Activated CD8-positive, alpha-beta memory T cell treated with anti-CD3 and anti-CD28 coated beads for 24 hours (primary cell): ENCODE data around the gene TOB1.
"Not testable (repeated sequence)": the region's sequence is repeated elsewhere in the genome, so short reads cannot be mapped to it uniquely, and the experiment has no call there.

Experiments used
- DNase-seq: peaks from one replicate; pipeline ENCODE4 v3.0.0-alpha.2; 2020

Gene TOB1

GRCh38 chr17:50894513-50894912, 28.4 kb upstream of the TOB1 start:
- DNase-seq: not testable (repeated sequence)

GRCh38 chr17:50893183-50893993, 27.2 kb upstream of the TOB1 start:
- DNase-seq: no peak

GRCh38 chr17:50892101-50892776, 26.1 kb upstream of the TOB1 start:
- no peak for DNase-seq

GRCh38 chr17:50891577-50891989, 25.4 kb upstream of the TOB1 start:
- no peak for DNase-seq

GRCh38 chr17:50890675-50891516, 24.7 kb upstream of the TOB1 start:
- DNase-seq: no peak

- DNase-seq: no peak
Measured at GRCh38 chr17:50889528-50890118, 23.5 kb upstream of the TOB1 start.

- no peak for DNase-seq
Measured at GRCh38 chr17:50887705-50888245, 21.6 kb upstream of the TOB1 start.

- peak; percentile 49 for DNase-seq
Measured at GRCh38 chr17:50884439-50885311, 18.5 kb upstream of the TOB1 start.

GRCh38 chr17:50883850-50884438, 17.8 kb upstream of the TOB1 start:
- DNase-seq: no peak

- no peak for DNase-seq
Measured at GRCh38 chr17:50882851-50883250, 16.7 kb upstream of the TOB1 start.

- DNase-seq: no peak
Measured at GRCh38 chr17:50881182-50881581, 15.0 kb upstream of the TOB1 start.

- no peak for DNase-seq
Measured at GRCh38 chr17:50879086-50879485, 12.9 kb upstream of the TOB1 start.

- no peak for DNase-seq
Measured at GRCh38 chr17:50877838-50878237, 11.7 kb upstream of the TOB1 start.

GRCh38 chr17:50877042-50877441, 10.9 kb upstream of the TOB1 start:
- not testable (repeated sequence) for DNase-seq

- no peak for DNase-seq
Measured at GRCh38 chr17:50875074-50875473, 8.9 kb upstream of the TOB1 start.

- no peak for DNase-seq
Measured at GRCh38 chr17:50872710-50873424, 6.7 kb upstream of the TOB1 start.

- no peak for DNase-seq
Measured at GRCh38 chr17:50871898-50872297, 5.7 kb upstream of the TOB1 start.

- no peak for DNase-seq
Measured at GRCh38 chr17:50871364-50871763, 5.2 kb upstream of the TOB1 start.

GRCh38 chr17:50868602-50869001, 2.4 kb upstream of the TOB1 start:
- DNase-seq: no peak

GRCh38 chr17:50868140-50868438, 1.9 kb upstream of the TOB1 start:
- no peak for DNase-seq
